ENCODE results near the gene GTF2F2.
"Not testable (repeated sequence)": the region's sequence is repeated elsewhere in the genome, so short reads cannot be mapped to it uniquely, and the experiment has no call there.

Gene GTF2F2

GRCh38 chr13:45218689-45219088, 98.4 kb downstream of the GTF2F2 start:
- no peak for DNase-seq (ENCODE audit: low read depth, low spot score)

GRCh38 chr13:45219123-45219891, 99.0 kb downstream of the GTF2F2 start:
- DNase-seq (ENCODE audit: low read depth, low spot score): no peak

- no peak for DNase-seq (ENCODE audit: low read depth, low spot score)
Observed at GRCh38 chr13:45219938-45220375, 99.6 kb downstream of the GTF2F2 start.

GRCh38 chr13:45220403-45220802, 100.1 kb downstream of the GTF2F2 start:
- no peak for DNase-seq (ENCODE audit: low read depth, low spot score)

GRCh38 chr13:45222516-45222915, 102.2 kb downstream of the GTF2F2 start:
- DNase-seq (ENCODE audit: low read depth, low spot score): no peak

- no peak for DNase-seq (ENCODE audit: low read depth, low spot score)
Observed at GRCh38 chr13:45222919-45223318, 102.6 kb downstream of the GTF2F2 start.

GRCh38 chr13:45224176-45224575, 103.9 kb downstream of the GTF2F2 start:
- no peak for DNase-seq (ENCODE audit: low read depth, low spot score)

- DNase-seq (ENCODE audit: low read depth, low spot score): no peak
Observed at GRCh38 chr13:45225370-45225769, 105.1 kb downstream of the GTF2F2 start.

GRCh38 chr13:45226024-45226423, 105.7 kb downstream of the GTF2F2 start:
- DNase-seq (ENCODE audit: low read depth, low spot score): no peak

GRCh38 chr13:45228002-45228401, 107.7 kb downstream of the GTF2F2 start:
- DNase-seq (ENCODE audit: low read depth, low spot score): no peak

GRCh38 chr13:45229172-45229571, 108.9 kb downstream of the GTF2F2 start:
- no peak for DNase-seq (ENCODE audit: low read depth, low spot score)

- no peak for DNase-seq (ENCODE audit: low read depth, low spot score)
Observed at GRCh38 chr13:45231305-45231704, 111.0 kb downstream of the GTF2F2 start.

- DNase-seq (ENCODE audit: low read depth, low spot score): no peak
Observed at GRCh38 chr13:45231722-45232121, 111.4 kb downstream of the GTF2F2 start.

GRCh38 chr13:45232591-45232990, 112.3 kb downstream of the GTF2F2 start:
- no peak for DNase-seq (ENCODE audit: low read depth, low spot score)

GRCh38 chr13:45238945-45239795, 118.9 kb downstream of the GTF2F2 start:
- no peak for DNase-seq (ENCODE audit: low read depth, low spot score)

- DNase-seq (ENCODE audit: low read depth, low spot score): no peak
Observed at GRCh38 chr13:45240143-45240542, 119.8 kb downstream of the GTF2F2 start.

GRCh38 chr13:45242070-45242469, 121.8 kb downstream of the GTF2F2 start:
- DNase-seq (ENCODE audit: low read depth, low spot score): no peak

- no peak for DNase-seq (ENCODE audit: low read depth, low spot score)
Observed at GRCh38 chr13:45242524-45242923, 122.2 kb downstream of the GTF2F2 start.

GRCh38 chr13:45243077-45243476, 122.8 kb downstream of the GTF2F2 start:
- no peak for DNase-seq (ENCODE audit: low read depth, low spot score)

- DNase-seq (ENCODE audit: low read depth, low spot score): not testable (repeated sequence)
Observed at GRCh38 chr13:45244736-45245135, 124.4 kb downstream of the GTF2F2 start.

- no peak for DNase-seq (ENCODE audit: low read depth, low spot score)
Observed at GRCh38 chr13:45249662-45250061, 129.4 kb downstream of the GTF2F2 start.

GRCh38 chr13:45254396-45254795, 134.1 kb downstream of the GTF2F2 start:
- DNase-seq (ENCODE audit: low read depth, low spot score): no peak
